ENCODE measurements around the gene CPSF4L. TPM values are rescaled to one million over a fixed set of nuclear protein-coding genes. Genes with fewer than 3 reads are reported as not detected.

Gene CPSF4L
- total RNA-seq, 1 experiment from 2014 or later, result not detected

DNA sequence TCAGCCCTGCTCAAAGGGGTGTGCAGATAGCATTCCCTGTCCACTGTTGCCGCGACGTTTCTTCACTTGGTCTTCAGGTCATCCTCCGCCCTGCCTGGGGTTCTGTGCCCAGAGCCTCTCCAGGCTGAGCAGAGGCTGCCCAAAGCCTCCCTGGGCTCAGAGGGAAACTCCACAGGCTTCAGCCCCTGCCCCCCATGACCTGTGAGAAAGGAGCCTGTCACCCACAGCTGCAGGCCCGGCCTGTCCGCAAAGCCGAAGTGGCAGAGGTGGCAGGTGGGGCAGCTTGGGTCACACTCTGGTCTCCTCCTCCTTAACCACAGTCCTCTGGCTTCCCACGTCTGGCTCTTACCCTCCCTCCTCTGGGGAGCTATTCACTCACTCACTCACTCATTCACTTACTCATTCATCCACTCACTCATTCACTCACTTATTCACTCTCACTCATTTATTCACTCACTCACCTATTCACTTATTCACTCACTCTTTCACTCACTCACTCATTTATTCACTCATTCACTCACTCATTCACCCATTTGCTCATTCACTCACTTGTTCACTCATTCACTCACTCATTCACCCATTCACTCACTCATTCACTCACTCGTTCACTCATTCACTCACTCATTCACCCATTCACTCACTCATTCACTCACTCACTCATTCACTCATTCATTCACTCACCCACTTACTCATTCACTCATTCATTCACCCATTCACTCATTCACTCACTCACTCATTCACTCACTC lies 7.1 kb upstream of the CPSF4L start:
- DNase-seq (ENCODE audit: low read depth, low spot score) (no peak), ATAC-seq (peak; percentile 70)
- H3K4me1 ChIP-seq (ENCODE audit: control insufficient read depth, insufficient read depth, low read length), result peaks cover 15% of the 10 kb centered on the region; the same call in 1 of the 2 replicates
- no peaks in the 10 kb centered on the region for H3K27me3 ChIP-seq (ENCODE audit: control insufficient read depth, insufficient read depth, low read length)
- intact Hi-C loops (cut with micrococcal nuclease; ENCODE audit: unreplicated experiment) (no loop called here), in situ Hi-C loops (cut with HindIII; ENCODE audit: low pct_unique_long_range_greater_than_20kb, low sequenced_read_pairs) (no loop called here)
- CTCF ChIA-PET, result interaction anchor here (1.2 kb wide), 1 partner anchor 101 kb away, joined by 3 read pairs; no protein-coding TSS in a partner anchor
- H3K27ac ChIP-seq (ENCODE audit: low read length), result no peak overlapping the region
- POLR2A ChIA-PET, result interaction anchor here (0.9 kb wide), 1 partner anchor 23 kb away, joined by 3 read pairs; no protein-coding TSS in a partner anchor
- H3K9me3 ChIP-seq (ENCODE audit: control insufficient read depth, insufficient read depth, low read depth, low read length), result no peaks in the 10 kb centered on the region
- TF ChIP-seq, protein P1, sequence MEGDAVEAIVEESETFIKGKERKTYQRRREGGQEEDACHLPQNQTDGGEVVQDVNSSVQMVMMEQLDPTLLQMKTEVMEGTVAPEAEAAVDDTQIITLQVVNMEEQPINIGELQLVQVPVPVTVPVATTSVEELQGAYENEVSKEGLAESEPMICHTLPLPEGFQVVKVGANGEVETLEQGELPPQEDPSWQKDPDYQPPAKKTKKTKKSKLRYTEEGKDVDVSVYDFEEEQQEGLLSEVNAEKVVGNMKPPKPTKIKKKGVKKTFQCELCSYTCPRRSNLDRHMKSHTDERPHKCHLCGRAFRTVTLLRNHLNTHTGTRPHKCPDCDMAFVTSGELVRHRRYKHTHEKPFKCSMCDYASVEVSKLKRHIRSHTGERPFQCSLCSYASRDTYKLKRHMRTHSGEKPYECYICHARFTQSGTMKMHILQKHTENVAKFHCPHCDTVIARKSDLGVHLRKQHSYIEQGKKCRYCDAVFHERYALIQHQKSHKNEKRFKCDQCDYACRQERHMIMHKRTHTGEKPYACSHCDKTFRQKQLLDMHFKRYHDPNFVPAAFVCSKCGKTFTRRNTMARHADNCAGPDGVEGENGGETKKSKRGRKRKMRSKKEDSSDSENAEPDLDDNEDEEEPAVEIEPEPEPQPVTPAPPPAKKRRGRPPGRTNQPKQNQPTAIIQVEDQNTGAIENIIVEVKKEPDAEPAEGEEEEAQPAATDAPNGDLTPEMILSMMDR (IDR thresholded peaks at IDR 0.05), result no peak
- TF ChIP-seq, protein P2, sequence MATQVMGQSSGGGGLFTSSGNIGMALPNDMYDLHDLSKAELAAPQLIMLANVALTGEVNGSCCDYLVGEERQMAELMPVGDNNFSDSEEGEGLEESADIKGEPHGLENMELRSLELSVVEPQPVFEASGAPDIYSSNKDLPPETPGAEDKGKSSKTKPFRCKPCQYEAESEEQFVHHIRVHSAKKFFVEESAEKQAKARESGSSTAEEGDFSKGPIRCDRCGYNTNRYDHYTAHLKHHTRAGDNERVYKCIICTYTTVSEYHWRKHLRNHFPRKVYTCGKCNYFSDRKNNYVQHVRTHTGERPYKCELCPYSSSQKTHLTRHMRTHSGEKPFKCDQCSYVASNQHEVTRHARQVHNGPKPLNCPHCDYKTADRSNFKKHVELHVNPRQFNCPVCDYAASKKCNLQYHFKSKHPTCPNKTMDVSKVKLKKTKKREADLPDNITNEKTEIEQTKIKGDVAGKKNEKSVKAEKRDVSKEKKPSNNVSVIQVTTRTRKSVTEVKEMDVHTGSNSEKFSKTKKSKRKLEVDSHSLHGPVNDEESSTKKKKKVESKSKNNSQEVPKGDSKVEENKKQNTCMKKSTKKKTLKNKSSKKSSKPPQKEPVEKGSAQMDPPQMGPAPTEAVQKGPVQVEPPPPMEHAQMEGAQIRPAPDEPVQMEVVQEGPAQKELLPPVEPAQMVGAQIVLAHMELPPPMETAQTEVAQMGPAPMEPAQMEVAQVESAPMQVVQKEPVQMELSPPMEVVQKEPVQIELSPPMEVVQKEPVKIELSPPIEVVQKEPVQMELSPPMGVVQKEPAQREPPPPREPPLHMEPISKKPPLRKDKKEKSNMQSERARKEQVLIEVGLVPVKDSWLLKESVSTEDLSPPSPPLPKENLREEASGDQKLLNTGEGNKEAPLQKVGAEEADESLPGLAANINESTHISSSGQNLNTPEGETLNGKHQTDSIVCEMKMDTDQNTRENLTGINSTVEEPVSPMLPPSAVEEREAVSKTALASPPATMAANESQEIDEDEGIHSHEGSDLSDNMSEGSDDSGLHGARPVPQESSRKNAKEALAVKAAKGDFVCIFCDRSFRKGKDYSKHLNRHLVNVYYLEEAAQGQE (IDR thresholded peaks at IDR 0.05; ENCODE audit: insufficient read depth in 1 of 2, low read depth in 2 of 2, low read length in 1 of 2), result no peak
- no peak for TF ChIP-seq TCF7L2 (IDR thresholded peaks at IDR 0.05; ENCODE audit: low read depth, low read length)
- no peak for TF ChIP-seq POLR2AphosphoS5 (IDR thresholded peaks at IDR 0.05; ENCODE audit: low read depth, low read length)
- TF ChIP-seq SIN3A (IDR thresholded peaks at IDR 0.05; ENCODE audit: borderline replicate concordance, insufficient read depth, low read depth, low read length), result no peak
- BruUV-seq (replicated peaks), result TSS peak; percentile 80
- no peak overlapping the region for H3K4me3 ChIP-seq (ENCODE audit: low read depth in 2 of 2, low read length in 2 of 2)
- H3K36me3 ChIP-seq (ENCODE audit: control insufficient read depth, insufficient read depth, low read length), result no peaks in the 10 kb centered on the region

DNA sequence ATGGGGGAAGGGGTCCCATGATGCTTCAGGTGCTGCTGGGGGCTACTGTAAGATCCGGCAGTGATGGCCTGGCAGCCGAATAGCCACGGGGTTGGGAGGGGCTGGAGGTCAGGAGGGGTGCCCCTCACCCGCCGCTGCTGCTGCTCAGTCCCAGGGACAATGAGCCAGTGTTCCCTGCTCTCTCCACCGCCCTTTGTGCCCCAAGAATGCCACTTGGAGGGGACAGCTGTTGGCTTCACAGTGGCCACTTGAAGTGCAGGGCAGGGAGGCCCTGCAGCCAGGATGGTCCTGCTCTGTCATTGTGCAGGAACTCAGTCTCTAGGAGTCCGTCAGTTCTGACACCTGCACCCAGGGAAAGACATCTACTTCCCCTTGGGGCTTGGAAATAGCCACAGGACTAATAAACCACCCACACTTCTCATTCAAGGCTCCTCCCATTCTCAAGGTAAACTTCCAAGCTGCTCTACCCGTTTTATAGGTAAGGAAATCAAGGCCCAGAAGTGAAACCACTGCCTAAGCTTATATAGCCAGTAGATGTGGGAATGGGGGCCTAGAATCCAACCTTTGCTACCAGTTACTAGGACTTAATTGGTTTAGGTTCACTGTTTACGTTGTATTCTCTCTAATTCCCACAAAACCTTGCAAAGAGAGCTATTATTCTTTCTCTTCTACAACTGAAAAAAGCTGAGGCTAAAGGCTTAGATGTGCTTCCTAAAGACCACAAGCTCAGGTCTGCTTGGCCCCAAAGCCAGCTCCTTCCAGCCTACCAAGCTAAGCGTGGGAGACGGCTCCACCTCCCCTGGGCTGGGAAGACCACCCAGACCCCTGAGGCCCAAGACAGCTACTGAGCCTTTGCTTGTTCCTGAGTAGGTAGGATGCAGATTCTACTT lies 6.2 kb upstream of the CPSF4L start:
- ATAC-seq, result peak; percentile 37; the same call in 1 of the 2 replicates
- DNase-seq (ENCODE audit: low read depth, low spot score), result no peak
- TF ChIP-seq, protein P1 (IDR thresholded peaks at IDR 0.05), result no peak
- no peak for TF ChIP-seq POLR2AphosphoS5 (IDR thresholded peaks at IDR 0.05; ENCODE audit: low read depth, low read length)
- TF ChIP-seq SIN3A (IDR thresholded peaks at IDR 0.05; ENCODE audit: borderline replicate concordance, insufficient read depth, low read depth, low read length), result no peak
- TF ChIP-seq, protein P2 (IDR thresholded peaks at IDR 0.05; ENCODE audit: insufficient read depth in 1 of 2, low read depth in 2 of 2, low read length in 1 of 2), result no peak
- no peak for TF ChIP-seq TCF7L2 (IDR thresholded peaks at IDR 0.05; ENCODE audit: low read depth, low read length)
- no peak overlapping the region for H3K4me3 ChIP-seq (ENCODE audit: low read depth in 2 of 2, low read length in 2 of 2)
- in situ Hi-C loops (cut with HindIII; ENCODE audit: low pct_unique_long_range_greater_than_20kb, low sequenced_read_pairs), result no loop called here
- CTCF ChIA-PET, result interaction anchor here (1.2 kb wide), 1 partner anchor 102 kb away, joined by 3 read pairs; no protein-coding TSS in a partner anchor
- no peaks in the 10 kb centered on the region for H3K9me3 ChIP-seq (ENCODE audit: control insufficient read depth, insufficient read depth, low read depth, low read length)
- POLR2A ChIA-PET, result interaction anchor here (0.9 kb wide), 1 partner anchor 23 kb away, joined by 3 read pairs; no protein-coding TSS in a partner anchor
- H3K27me3 ChIP-seq (ENCODE audit: control insufficient read depth, insufficient read depth, low read length), result no peaks in the 10 kb centered on the region
- H3K27ac ChIP-seq (ENCODE audit: low read length), result no peak overlapping the region
- H3K36me3 ChIP-seq (ENCODE audit: control insufficient read depth, insufficient read depth, low read length), result no peaks in the 10 kb centered on the region
- intact Hi-C loops (cut with micrococcal nuclease; ENCODE audit: unreplicated experiment), result no loop called here
- no TSS peak for BruUV-seq (replicated peaks)
- peaks cover 19% of the 10 kb centered on the region for H3K4me1 ChIP-seq (ENCODE audit: control insufficient read depth, insufficient read depth, low read length)

All from Panc1 (cell line).